ENCODE measurements around the gene KPTN. TPM values are rescaled to one million over a fixed set of nuclear protein-coding genes. Genes with fewer than 3 reads are reported as not detected.

Gene KPTN
- total and polyA plus RNA-seq, 2 donors (not counting 1 experiment from before 2014, with no cell fraction given), result 8.1 to 11.4 TPM

DNA sequence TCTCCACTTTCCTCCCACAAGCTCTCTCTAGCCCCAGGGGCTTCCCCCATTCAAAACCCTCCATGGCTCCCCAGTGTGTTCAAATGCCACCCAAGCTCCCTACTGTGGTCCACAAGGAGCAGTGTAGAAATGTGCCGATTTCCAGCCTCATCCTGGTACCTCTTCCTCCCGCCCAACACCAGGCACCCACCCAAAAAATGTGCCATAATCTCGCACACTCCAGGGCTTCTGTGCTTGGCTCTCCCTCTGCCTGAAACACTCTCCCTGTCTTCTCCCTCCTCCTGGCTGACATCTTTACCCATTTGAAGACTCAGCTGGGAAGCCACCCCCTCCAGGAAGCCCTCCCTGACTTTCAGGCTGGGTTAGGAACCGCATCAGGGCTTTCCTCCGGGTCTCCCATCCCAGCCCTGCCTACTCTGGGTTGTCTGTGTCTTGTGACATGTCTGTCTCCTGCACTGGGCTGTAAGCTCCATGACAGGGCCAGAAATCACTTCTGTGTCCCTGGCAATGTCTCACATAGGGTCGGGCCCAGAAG, 48.1 kb downstream of the KPTN start:
- H3K4me3 Mint-ChIP-seq, result no peak overlapping the region
- ChIA-PET POLR2A (no interaction called here), CTCF (interaction anchor here (1.0 to 9.0 kb wide), 21 partner anchors 8 to 427 kb away, joined by 3 to 175 read pairs (median 8); partner anchors contain the start of genes DHX34, KPTN, NAPA and NOP53)
- no peaks in the 10 kb centered on the region for H3K9me3 Mint-ChIP-seq (ENCODE audit: insufficient read depth)
- H2AFZ ChIP-seq (ENCODE audit: insufficient read depth, low read depth, low read length, poor library complexity, severe bottlenecking), result no peak overlapping the region
- H3K4me1 Mint-ChIP-seq, result peaks cover 5% of the 10 kb centered on the region
- H3K4me2 ChIP-seq (replicated peaks; ENCODE audit: low read depth, low read length, poor library complexity, severe bottlenecking), result no peak overlapping the region
- peaks cover 67% of the 10 kb centered on the region for H3K27me3 Mint-ChIP-seq
- H3K9ac ChIP-seq (ENCODE audit: low read length), result no peak overlapping the region
- H3K27ac Mint-ChIP-seq, result no peak overlapping the region
- H3K27ac ChIP-seq (ENCODE audit: low read length in 2 of 2), result no peak overlapping the region
- 83% methylated on average over 6 of the region's 6 CpGs for WGBS (ENCODE audit: insufficient coverage)
- H4K20me1 ChIP-seq (ENCODE audit: control insufficient read depth, insufficient read depth, low read length, poor library complexity, severe bottlenecking), result no peaks in the 10 kb centered on the region
- no peak for DNase-seq
- peaks cover 0 to 73% (median 31%) of the 10 kb centered on the region in 4 experiments for H3K27me3 ChIP-seq (replicated peaks in 1 of 4; ENCODE audit: control extremely low read depth in 1 of 4, control insufficient read depth in 3 of 4, insufficient read depth in 4 of 4, low read length in 3 of 4)
- H3K79me2 ChIP-seq (ENCODE audit: control insufficient read depth, insufficient read depth, low read length), result no peaks in the 10 kb centered on the region
- peaks cover 0 to 13% (median 0%) of the 10 kb centered on the region in 3 donors for H3K9me3 ChIP-seq (ENCODE audit: control extremely low read depth in 1 of 3, control insufficient read depth in 2 of 3, insufficient read depth in 1 of 3, low read length in 2 of 3)
- no peaks in the 10 kb centered on the region for H3K36me3 ChIP-seq (replicated peaks in 1 of 2; ENCODE audit: control extremely low read depth in 1 of 2, control insufficient read depth in 1 of 2, extremely low read depth in 1 of 2, insufficient read depth in 2 of 2, low read length in 1 of 2)
- no peak overlapping the region for H3K4me3 ChIP-seq (ENCODE audit: control extremely low read depth in 1 of 5, extremely low read depth in 1 of 5, insufficient read depth in 1 of 5, low read depth in 2 of 5, low read length in 4 of 5)
- intact Hi-C loops (cut with micrococcal nuclease), result loop anchor here (1.0 kb wide), 2 partner anchors 79 to 271 kb away; partner anchors contain the start of gene NAPA
- peaks cover 3 to 6% of the 10 kb centered on the region in 2 donors for H3K4me1 ChIP-seq (ENCODE audit: control insufficient read depth in 2 of 2, insufficient read depth in 2 of 2, low read length in 2 of 2)
- ATAC-seq (ENCODE audit: low read depth), result no peak
- no peak for TF ChIP-seq EZH2 (IDR thresholded peaks at IDR 0.05; ENCODE audit: borderline replicate concordance, insufficient read depth, low read depth, low read length, poor library complexity, severe bottlenecking)
- TF ChIP-seq, protein P1, sequence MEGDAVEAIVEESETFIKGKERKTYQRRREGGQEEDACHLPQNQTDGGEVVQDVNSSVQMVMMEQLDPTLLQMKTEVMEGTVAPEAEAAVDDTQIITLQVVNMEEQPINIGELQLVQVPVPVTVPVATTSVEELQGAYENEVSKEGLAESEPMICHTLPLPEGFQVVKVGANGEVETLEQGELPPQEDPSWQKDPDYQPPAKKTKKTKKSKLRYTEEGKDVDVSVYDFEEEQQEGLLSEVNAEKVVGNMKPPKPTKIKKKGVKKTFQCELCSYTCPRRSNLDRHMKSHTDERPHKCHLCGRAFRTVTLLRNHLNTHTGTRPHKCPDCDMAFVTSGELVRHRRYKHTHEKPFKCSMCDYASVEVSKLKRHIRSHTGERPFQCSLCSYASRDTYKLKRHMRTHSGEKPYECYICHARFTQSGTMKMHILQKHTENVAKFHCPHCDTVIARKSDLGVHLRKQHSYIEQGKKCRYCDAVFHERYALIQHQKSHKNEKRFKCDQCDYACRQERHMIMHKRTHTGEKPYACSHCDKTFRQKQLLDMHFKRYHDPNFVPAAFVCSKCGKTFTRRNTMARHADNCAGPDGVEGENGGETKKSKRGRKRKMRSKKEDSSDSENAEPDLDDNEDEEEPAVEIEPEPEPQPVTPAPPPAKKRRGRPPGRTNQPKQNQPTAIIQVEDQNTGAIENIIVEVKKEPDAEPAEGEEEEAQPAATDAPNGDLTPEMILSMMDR (IDR thresholded peaks at IDR 0.05), result no peak

DNA sequence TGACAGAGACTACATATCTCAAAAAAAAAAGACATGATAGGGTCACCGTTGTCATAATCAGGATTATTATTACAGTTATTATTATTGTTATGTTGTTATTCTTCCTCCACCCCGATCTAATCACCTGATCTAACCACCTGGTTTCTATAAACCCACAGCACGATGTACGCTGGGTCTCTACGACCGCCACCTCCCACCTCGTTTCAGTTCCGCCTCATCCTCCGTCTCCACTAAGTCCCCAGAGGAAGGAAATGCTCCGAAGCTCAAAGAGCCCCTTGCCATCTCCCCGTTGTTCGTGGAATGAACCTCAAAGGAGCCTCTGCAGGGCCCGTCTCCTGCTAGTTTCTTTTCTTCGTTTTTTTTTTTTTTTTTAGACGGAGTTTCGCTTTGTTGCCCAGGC, 48.8 kb downstream of the KPTN start:
- Histone ChIP-seq H3K36me3 (replicated peaks in 1 of 2; ENCODE audit: control extremely low read depth in 1 of 2, control insufficient read depth in 1 of 2, extremely low read depth in 1 of 2, insufficient read depth in 2 of 2, low read length in 1 of 2) (no peaks in the 10 kb centered on the region), H2AFZ (ENCODE audit: insufficient read depth, low read depth, low read length, poor library complexity, severe bottlenecking) (no peak overlapping the region), H3K4me2 (replicated peaks; ENCODE audit: low read depth, low read length, poor library complexity, severe bottlenecking) (no peak overlapping the region), H3K27ac (ENCODE audit: low read length in 2 of 2) (no peak overlapping the region), H3K9ac (ENCODE audit: low read length) (no peak overlapping the region), H3K9me3 (ENCODE audit: control extremely low read depth in 1 of 3, control insufficient read depth in 2 of 3, insufficient read depth in 1 of 3, low read length in 2 of 3) (peaks cover 0 to 17% (median 0%) of the 10 kb centered on the region in 3 donors), H3K79me2 (ENCODE audit: control insufficient read depth, insufficient read depth, low read length) (no peaks in the 10 kb centered on the region), H3K27me3 (replicated peaks in 1 of 4; ENCODE audit: control extremely low read depth in 1 of 4, control insufficient read depth in 3 of 4, insufficient read depth in 4 of 4, low read length in 3 of 4) (peaks cover 0 to 76% (median 34%) of the 10 kb centered on the region in 4 experiments), H3K4me1 (ENCODE audit: control insufficient read depth in 2 of 2, insufficient read depth in 2 of 2, low read length in 2 of 2) (peaks cover 8 to 10% of the 10 kb centered on the region in 2 donors), H3K4me3 (ENCODE audit: control extremely low read depth in 1 of 5, extremely low read depth in 1 of 5, insufficient read depth in 1 of 5, low read depth in 2 of 5, low read length in 4 of 5) (no peak overlapping the region), H4K20me1 (ENCODE audit: control insufficient read depth, insufficient read depth, low read length, poor library complexity, severe bottlenecking) (no peaks in the 10 kb centered on the region)
- intact Hi-C loops (cut with micrococcal nuclease), result no loop called here
- ATAC-seq (ENCODE audit: low read depth) (no peak), DNase-seq (no peak)
- CTCF ChIA-PET, result interaction anchor here (0.6 to 9.0 kb wide), 8 partner anchors 86 to 310 kb away, joined by 3 to 175 read pairs (median 6); partner anchors contain the start of genes DHX34 and NOP53
- no peaks in the 10 kb centered on the region for H3K9me3 Mint-ChIP-seq (ENCODE audit: insufficient read depth)
- no peak overlapping the region for H3K27ac Mint-ChIP-seq
- POLR2A ChIA-PET, result no interaction called here
- TF ChIP-seq, protein P1 (IDR thresholded peaks at IDR 0.05), result no peak
- TF ChIP-seq EZH2 (IDR thresholded peaks at IDR 0.05; ENCODE audit: borderline replicate concordance, insufficient read depth, low read depth, low read length, poor library complexity, severe bottlenecking), result no peak
- H3K4me1 Mint-ChIP-seq, result peaks cover 7% of the 10 kb centered on the region
- no peak overlapping the region for H3K4me3 Mint-ChIP-seq
- WGBS (ENCODE audit: insufficient coverage), result 25% methylated on average over 13 of the region's 16 CpGs
- H3K27me3 Mint-ChIP-seq, result peaks cover 65% of the 10 kb centered on the region
